Left hindlimb (tissue), 1 donor: ENCODE measurements around the gene PSMD14.

Source experiments
- DNase-seq: peaks from one replicate; pipeline ENCODE4 v3.0.0-alpha.2; 2018

PSMD14 gene

DNA sequence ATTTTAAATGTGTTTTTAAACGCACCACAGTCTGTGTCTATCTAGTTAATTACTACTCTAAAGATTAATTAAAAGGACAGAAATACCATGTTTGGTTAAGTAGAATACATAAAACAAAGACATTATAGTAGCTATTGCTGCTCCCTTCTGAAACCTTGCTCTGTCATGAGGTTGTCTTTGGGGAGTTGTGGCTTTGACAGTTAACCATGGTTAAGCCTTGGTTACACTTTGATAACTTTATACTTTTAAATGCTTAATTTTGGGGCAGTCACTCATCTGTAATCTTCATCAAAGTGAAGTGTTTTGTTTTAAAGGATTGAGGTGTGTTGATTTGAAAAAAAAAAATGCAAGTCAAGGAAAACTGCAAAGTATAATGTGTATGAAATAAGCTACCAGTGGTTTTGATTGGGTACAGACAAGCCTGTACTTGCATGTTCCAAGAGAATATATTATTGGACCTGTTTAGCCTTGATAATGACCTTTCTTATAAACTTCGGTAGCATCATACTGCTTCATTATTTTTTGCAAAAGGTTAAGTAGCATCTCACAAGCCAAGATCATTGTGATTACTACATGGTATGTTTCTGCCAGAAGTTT, 78.1 kb downstream of the PSMD14 start:
- no peak for DNase-seq

DNA sequence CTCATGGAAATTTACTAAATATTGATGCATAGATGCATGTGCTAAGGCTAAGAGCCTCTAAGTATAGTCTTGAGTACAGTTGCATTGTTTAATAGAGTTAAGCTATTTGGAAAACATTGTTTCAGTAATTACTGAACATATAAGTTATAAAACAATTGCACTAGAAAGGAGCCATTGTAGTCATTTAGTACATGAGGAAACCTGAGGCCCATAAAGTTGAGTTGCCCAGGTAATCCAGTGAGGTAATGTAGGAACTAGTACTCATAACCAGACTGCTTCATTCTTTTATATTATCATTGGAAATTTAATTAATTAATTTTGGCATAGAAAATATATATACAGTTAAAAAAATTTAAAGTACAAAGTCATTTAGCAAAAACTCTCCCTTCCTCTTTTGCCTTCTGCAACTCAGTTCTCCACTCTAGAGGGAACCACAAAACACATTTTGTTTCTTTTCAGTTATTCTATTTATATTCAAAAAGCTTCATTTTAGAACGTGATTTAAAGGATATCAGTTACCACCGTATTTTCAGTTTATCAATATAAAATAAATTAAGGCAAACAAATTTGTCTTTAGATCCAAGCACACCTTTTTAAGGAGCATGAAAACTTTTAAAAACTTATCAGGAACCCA, 80.0 kb downstream of the PSMD14 start:
- DNase-seq, result no peak

DNA sequence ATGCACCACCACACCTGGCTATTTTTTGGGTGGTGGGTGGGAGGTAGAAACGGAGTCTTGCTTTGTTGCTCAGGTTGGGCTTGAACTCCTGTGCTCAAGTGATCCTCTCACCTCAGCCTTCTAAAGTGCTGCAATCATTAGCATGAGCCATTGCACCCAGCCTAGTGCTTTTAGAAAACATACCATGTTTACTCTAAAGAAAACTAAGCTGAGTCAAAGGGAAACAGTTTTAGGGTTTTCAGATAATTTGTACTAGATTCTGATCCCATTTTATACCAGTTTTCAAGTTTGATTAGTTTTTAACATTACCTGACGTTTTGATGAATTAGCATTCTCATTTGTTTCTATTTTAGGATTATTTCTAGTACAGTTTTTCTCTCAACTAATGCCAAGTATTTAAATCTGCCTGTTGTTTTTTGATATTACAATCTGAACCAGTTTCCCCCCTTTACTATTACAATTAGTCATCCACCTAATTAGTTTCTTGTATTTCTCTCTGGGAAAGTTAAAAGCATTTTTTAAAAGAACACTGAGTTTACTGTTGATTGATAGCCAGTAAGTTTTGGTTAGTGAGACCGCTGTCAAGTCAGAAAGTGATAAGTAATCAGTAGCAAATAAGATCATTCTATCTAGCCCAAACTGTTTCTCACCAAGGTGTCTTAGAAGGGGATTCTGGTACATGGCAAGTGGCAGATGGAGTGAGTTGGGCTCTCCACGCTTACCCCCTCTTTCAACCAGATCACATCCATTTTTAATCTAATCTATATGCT, 83.7 kb downstream of the PSMD14 start:
- no peak for DNase-seq

DNA sequence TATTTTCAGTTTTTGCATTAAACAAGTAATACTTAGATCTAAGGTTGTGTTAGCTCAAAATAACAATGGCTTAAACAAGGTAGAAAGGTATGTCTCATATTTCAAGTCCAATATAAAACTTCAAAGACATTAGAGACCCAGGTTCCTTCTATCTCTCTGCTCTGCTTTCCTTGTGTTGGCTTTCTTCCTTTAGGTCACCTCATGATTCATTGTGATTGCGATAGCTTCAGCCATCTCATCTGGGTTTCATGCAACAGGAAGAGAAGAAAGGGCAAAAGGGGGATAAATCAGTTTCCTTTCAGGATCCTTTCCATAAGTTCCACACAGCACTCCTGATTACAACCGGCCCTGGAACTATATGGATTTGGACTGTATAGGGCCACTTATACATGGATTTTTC, 91.9 kb downstream of the PSMD14 start:
- DNase-seq, result no peak

DNA sequence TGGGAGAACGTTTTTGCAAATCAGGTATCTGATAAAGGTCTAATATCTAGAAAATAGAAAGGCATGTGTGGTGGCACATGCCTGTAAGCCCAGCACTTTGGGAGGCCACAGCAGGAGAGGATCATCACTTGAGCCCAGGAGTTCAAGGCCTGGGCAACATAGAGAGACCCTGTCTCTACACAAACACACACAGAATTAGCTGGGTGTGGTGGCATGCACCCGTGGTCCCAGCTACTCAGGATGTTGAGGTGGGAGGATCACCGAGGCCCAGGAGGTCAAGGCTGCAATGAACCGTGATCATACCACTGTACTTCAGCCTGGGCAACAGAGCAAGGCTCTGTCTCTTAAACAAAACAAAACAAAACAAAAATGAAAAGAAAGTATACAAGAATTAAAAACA, 94.1 kb downstream of the PSMD14 start:
- no peak for DNase-seq

DNA sequence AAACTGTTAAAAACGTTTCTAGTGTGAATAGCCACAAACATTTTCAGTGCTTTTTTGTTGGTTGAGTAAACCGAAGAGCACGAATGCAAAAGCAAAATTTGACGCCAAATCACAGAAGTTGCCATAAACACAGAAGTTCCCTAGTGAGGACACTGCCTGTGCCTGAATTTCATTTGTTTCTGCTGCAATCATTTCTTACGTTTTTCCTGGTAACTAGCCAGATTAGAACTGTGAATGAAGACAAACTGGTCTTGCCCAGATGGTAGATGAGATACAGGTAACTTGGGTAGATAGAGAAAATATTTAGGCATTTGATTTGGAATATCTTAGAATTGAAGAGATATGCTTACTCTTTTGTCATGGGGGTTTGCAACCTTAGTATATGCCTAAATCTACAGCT, 98.1 kb downstream of the PSMD14 start:
- no peak for DNase-seq

DNA sequence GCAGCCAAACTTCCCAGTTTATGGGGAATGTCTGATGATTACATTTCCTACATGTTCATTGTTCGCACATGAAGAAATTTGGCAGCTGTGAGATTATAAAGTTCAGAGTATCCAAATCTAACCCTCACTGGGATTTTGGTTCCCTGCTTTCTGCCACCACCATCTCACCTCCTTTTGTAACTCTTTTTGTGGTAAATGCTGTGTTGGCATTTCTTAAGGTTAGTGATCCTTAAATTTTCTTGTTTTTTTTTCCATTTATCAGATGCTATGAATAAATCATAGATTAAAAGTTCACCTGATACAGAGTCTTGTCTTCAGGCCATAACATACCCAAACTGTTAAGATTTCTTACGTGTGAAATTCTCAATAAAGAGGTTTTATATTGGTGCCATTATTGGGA, 99.4 kb downstream of the PSMD14 start:
- DNase-seq, result no peak

DNA sequence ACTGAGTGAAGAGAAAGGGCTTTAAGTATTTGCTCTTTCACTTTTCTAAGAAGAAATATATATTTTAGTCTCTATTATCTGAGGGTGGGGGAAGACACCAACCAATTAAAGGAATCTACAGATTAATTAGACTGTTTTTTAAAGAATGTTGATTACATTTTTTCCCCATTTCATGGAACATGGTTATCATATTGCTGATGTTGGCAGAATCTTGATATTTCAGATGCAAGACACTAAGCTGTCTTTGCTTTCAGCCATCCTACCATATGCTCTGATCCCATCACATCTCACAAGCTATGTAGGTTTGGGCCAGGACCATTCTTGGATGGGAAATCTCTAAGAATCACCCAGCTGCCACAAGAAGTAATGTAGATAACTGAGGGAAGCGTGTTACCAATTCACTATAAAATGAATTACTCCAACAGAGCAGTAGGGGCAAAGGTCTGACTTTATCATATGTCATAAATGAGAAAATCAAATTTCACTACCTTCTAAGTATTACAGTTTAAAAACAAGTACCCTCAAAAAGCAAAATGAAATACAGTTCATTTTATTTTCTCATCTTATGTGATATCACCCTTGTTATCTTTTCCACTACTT, 101.2 kb downstream of the PSMD14 start:
- DNase-seq, result no peak

DNA sequence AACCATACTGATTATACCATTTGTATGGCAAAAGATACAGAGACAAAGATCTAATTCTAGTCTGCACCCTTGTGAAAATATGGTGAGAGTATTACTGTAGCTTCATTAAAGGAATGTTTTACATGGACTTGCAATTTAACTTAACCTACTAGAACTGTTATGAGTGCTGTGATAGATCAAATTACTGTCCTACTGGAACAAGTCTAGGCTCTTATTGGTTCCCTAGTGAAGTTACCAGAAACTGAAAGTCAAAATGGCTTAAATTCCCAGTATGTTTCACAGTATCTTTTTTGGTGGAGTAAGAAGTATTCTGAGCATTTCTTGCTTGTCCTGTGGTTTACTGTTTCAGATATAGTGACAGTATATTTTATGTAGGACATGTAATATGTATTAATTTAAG, 104.1 kb downstream of the PSMD14 start:
- DNase-seq, result no peak

DNA sequence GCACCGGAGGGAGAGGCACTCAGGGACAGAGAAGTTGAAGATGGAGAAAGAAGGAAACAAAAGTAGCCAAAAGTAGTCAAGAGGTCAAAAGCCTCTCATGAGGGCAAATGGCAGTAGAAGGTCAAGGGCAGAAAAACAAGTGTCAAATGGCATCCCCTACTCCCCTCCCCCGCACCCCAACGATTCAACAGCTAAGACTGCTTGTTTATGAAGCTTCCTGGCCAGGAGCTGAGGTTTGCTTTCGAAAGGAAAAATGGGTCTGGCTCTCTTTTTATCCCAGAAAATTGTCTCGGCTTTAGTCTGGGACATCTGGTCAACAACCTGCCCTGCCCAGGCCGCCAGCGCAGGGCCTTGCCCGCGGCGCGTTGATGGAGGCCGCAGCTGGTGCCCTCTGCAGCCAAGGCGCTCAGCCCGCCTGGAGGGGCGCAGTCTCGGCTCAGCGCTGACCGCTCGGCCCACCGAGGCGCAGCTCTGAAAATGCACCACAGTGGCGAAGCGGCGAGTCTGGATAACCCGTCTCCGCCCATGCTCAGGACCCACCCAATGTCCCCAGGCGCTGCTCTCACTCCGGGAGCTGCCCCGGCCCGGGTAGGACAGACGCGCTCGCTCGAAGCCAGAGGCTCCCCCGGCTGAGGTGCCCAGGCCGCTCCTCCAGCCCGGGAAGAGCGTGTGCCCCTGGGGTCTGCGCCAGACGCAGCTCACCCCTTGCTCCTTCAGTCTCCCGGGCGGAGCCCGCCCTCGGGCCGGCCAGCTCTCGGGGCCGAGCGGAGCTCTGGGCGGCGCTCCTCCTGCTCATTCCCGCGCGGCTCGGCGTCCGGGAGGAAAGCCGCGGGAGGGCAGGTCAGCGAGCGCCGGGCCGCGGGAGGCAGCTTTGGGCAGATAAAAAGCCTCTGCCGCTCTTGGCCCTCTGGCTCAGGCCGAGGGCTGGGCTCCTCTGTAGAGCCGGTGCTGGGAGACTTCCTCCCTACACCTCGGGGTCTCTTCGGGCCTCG, 106.1 kb downstream of the PSMD14 start:
- peak; percentile 61 for DNase-seq

DNA sequence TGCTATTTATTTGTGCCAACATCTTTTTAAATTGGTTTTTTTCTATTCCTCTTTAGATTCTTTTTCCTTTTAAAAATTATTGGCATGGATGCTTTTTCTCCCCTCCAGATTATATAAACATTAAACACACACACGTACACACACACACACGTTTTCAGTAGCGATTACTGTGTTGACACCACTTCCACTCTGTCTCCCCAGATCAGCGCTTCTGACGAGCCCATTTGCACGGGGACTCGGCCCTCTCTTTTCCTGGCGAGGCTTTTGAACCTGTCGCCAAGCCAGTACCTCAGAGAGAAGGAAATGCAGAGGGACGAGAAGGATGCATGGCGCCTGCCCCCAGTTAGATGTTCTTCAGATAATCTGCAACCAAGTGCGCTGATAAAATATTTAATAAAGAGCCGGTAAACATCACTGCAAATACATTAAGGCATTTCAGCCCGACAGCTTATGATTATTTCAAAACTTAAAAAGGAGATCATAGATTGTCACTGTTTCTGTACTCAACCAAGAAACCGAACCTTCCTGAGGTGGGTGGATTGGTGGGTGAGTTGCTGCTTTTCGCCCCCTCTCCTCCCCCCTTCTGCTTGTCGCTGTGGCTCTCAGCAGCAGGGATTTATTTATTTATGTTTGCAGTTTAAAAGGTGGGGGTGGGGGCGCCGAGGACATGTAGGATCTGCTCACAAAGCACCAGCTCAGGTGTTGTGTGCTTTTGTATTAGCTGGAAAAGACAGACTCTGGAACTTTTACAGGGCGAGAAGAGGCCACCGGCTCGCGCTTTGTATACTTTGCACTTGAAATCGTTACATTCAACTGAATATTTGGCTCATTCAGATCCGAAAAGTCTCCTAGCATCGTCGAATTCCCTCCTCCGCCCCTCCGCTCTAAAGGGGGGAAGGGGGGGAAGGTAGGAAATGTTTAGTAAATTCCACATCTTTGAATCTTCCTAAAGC, 107.1 kb downstream of the PSMD14 start:
- DNase-seq, result peak; percentile 31

DNA sequence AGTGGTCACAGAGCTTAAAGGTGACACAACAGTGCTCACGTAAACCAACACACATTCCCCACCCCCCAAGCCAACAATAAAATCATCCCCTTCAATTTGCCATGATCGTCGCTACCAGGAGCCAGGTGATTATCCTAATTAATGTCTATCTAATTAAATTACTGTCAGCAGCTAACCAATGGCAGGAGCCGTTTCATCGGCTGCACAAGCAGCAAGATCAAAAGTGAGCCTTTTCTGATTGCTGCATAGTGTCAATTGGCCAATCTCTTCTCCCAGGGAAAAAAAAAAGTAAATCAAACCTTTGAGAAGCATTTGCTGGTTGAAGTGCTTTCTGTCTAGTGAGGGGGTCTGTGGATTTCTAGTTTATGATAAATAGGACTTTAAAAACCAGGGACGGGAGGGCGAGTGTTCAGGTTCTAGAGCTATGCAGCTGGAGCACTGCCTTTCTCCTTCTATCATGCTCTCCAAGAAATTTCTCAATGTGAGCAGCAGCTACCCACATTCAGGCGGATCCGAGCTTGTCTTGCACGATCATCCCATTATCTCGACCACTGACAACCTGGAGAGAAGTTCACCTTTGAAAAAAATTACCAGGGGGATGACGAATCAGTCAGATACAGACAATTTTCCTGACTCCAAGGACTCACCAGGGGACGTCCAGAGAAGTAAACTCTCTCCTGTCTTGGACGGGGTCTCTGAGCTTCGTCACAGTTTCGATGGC, 107.9 kb downstream of the PSMD14 start, which contains the start of gene TBR1:
TBR1 (plus strand) TSS at position 311 of the 721 bp plus-strand sequence; CDS start at position 425, 114 bp downstream.
- DNase-seq, result peak; percentile 31

DNA sequence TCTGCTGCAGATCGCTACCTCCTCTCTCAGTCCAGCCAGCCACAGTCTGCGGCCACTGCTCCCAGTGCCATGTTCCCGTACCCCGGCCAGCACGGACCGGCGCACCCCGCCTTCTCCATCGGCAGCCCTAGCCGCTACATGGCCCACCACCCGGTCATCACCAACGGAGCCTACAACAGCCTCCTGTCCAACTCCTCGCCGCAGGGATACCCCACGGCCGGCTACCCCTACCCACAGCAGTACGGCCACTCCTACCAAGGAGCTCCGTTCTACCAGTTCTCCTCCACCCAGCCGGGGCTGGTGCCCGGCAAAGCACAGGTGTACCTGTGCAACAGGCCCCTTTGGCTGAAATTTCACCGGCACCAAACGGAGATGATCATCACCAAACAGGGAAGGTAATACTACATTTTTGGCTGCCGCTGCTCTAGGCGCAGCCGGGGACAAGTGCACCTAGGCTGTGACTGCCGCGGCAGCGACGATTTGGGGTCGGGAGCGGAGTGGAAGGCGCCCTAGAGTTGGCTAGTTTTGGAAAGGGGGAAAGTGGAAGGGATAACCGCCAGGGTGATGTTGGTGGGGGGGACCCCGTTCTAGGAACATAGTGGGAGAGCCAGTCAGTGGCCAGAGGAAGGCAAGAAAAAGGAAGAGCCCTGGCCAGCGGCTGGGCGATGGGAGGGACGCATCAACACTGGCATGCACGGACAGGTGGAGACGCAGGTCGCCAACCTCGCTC, 108.6 kb downstream of the PSMD14 start:
- peak; percentile 29 for DNase-seq

DNA sequence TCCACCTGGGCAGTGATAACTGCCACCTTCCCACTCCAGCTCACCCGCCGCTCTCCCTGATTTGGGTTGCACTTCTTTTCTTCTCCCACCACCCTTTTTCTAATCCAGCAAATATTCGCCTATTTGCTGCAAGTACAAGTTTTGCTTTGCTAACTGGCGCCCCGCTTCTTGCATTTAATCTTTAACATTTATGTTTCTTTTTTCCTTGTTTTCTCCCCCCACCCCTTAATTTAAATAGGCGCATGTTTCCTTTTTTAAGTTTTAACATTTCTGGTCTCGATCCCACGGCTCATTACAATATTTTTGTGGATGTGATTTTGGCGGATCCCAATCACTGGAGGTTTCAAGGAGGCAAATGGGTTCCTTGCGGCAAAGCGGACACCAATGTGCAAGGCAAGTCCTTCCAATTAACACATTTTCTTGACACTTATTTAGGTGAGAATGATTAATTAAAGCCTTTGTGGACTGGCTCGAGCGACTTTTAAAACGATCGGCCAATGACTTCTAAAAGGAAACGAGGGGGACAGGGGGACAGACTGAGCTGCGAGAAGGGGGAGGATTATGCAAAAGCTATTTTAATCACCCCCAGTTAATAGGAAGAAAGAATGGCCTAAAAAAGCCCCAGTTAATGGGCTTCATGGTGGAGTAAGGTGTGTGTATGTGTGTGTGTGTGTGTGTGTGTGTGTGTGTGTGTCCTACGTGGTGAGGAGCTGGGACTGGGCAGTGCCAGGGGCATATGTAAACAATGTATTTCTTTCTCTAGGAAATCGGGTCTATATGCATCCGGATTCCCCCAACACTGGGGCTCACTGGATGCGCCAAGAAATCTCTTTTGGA, 109.4 kb downstream of the PSMD14 start:
- no peak for DNase-seq

DNA sequence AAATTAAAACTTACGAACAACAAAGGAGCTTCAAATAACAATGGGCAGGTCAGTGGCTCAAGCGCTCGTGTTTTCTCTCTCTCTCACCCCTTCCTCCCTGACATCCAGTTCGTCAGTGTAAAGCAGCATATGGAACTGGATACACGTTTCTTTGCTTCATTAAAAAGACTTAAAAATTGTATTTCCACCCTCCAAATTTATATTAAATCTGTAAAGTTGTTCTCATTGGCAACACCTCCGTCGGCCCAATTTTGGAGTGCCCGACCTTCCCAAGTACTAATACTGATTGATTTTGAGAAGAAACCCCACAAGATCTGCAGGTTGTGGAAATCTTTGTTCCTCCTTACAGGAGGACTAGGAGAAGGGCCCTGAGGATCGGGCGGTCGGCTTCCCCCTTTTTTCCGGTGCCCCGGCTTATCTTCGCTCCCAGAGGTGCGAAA, 110.1 kb downstream of the PSMD14 start:
- no peak for DNase-seq

DNA sequence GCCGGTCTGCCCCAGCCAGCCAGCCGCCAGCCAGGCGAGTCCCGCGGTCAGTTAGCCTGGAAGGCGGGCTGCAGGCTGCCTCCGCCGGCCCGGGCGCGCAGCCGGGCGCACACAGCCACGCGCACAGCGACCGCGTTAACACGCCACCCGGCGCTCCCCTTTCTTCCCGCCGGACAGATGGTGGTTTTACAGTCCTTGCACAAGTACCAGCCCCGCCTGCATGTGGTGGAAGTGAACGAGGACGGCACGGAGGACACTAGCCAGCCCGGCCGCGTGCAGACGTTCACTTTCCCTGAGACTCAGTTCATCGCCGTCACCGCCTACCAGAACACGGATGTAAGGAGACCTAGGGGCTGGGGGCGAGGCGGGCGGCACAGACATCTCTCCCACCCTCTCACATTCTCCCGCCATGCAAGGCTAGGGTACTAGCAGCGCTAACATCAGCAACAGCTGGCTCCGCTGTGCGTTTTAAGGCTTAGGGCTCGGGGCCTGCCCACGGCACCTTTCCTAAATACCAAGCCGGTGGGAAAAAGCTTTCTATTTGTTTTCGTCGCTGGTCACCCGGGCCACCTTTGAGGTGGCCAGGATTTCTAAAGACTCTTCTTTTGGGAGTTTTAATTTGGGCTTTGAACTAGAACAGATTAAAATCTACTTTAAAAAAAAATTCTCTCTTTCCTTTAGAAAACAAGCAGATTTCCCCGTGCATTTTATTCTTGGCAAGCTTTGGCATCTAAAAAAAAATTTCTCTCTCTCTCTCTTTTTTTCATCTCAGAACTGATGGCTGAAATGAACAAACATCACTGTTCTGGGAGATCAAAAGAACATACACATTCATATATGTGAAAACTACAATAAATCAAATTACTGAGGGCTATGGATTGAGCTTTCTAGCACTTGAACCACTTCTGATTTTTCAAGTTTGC, 110.8 kb downstream of the PSMD14 start:
- DNase-seq, result peak; percentile 52

DNA sequence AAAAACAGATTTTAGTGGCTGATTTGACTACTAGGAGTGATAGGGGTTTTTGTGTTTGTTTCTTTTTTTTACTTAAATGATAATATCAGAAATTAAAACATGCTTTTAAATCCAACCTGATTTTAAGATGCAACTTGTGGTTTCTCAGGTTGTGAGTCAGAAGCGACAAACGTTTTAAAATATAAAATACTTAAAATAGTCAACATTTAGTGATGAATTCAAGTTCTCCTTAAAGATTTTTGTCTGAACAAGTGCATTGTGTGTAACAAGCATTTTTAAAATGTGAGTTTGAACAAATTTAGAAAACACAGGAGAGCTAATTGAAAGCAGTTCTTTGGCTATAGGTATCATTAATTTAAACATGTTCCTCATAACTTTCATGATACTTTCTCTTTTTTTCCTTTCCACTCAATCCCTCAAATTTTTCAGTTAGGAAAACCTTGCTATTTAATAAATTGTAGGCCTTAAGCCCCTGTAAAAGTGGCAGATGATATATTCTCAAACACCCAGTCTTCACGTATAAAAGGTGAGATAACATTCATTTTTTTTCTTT, 111.5 kb downstream of the PSMD14 start:
- no peak for DNase-seq
